HG02884 (cell line): Measurements from ENCODE around the gene RFWD3.
"Not testable (repeated sequence)": the region's sequence is repeated elsewhere in the genome, so short reads cannot be mapped to it uniquely, and the experiment has no call there.

Source experiments
- ATAC-seq: cut with Tn5 transposase; IDR thresholded peaks from one replicate; pipeline ENCODE4 v1.9.1; 2021; ENCODE audit warnings: mild to moderate bottlenecking, moderate library complexity; ENCODE audit not compliant: unreplicated experiment

Gene RFWD3

GRCh38 chr16:74668877-74669276 is 2.2 kb upstream of the RFWD3 start:
- ATAC-seq, result not testable (repeated sequence)

DNA sequence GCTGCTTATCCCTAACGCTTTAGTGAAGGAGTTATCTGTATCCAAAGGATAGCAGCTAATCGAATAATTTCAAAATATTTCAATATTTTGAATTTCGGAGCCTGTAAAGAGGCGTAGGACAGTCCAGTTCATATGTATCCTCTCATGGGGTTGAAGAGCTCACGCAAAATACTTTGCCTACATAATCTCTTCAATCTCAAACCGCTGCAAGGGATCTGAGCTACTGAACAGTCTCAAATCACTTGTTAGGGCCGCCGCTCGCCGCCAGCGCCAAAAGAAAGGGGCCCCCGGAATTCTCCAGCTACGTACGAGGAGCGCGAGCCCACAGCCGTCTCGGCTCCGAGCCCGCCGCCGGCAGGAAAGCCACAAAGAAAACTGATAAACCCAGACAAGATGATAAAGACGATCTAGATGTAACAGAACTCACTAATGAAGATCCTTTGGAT is 601 bp upstream of the RFWD3 start:
- ATAC-seq, result no peak

DNA sequence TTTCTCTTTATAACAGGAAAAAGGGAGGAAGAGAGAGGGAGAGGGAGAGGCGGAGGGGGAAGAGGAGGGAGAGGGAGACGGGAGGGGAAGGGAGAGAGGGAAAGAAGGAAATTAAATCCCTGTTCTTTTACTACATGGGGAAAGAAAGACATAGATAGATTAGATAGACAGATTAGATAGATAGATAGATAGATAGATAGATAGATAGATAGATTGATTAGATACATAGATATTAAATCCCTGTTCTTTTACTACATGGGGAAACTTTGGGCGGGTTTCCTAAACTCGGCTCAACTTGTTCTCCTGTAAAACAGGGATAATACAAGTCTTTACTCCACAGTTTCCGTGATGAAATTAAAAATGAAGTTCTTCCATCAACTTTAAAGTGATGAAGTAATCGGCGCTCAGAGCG is 661 bp downstream of the RFWD3 start:
- no peak for ATAC-seq

DNA sequence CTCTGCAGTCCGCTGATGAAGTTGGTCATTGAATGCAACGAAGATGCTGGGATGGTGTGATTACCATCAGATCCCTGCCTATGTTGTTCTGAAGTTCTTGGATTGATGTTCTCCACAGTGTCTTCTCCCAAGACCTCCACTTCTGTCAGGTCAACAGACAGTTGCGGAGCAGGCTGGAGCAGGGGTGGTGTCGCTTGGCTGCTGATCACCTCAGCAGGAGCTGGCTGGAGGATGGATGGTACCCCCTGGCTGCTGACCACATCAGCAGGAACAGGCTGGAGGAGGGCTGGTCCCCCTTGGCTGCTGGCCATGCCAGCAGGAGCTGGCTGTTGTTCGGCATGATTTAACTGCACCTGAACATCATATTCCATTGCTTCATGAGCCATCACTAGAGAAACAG is 5.6 kb downstream of the RFWD3 start:
- no peak for ATAC-seq

DNA sequence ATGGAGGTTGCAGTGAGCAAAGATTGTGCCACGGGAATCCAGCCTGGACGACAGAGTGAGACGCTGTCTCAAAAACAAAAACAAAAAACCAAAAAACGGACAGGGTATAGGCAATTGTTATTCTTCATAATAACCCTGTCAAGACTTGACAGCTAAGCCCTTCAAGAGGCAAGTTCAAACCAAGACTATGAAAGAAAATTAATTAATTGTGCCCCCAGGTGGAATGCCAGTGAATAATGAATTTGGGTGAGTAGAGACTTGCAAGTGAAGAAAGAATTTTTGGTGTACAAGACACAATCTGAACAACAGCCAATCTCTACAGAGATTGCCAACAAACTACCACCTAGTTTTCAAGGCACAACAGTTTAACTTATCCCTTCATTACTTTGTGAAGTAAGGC is 6.3 kb downstream of the RFWD3 start:
- no peak for ATAC-seq

GRCh38 chr16:74659041-74659440 is 7.6 kb downstream of the RFWD3 start:
- ATAC-seq, result no peak

- ATAC-seq, result no peak
Observed at GRCh38 chr16:74657870-74658642, 8.6 kb downstream of the RFWD3 start.

DNA sequence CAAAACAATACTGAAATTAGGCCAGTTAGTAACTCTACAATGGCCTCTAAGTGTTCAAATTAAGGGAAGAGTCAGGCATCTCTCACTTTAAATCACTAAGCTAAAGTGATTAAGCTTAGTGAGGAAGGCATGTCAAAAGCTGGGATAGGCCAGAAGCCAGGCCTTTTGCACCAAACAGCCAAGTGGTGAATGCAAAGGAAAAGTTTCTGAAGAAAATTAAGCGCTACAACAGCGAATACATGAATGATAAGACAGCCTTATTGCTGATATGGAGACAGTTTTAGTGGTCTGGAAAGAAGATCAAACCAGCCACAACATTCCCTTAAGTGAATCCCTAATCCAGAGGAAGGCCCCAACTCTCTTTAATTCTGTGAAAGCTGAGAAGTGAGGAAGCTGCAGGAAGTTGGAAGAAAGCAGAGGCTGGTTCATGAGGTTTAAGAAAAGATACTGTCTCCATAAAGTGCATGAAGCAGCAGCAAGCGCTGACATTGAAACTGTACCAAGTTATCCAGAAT is 12.1 kb downstream of the RFWD3 start:
- ATAC-seq, result no peak

- ATAC-seq, result not testable (repeated sequence)
Observed at GRCh38 chr16:74652883-74653282, 13.8 kb downstream of the RFWD3 start.

- no peak for ATAC-seq
Observed at GRCh38 chr16:74652249-74652648, 14.4 kb downstream of the RFWD3 start.

GRCh38 chr16:74651841-74652240 is 14.8 kb downstream of the RFWD3 start:
- no peak for ATAC-seq

- ATAC-seq, result no peak
Observed at GRCh38 chr16:74650966-74651567, 15.6 kb downstream of the RFWD3 start.

GRCh38 chr16:74649839-74650504 is 16.7 kb downstream of the RFWD3 start:
- ATAC-seq, result no peak

- no peak for ATAC-seq
Observed at GRCh38 chr16:74641969-74642368, 24.7 kb downstream of the RFWD3 start.

- no peak for ATAC-seq
Observed at GRCh38 chr16:74637742-74638453, 28.8 kb downstream of the RFWD3 start.

- ATAC-seq, result no peak
Observed at GRCh38 chr16:74635303-74635702, 31.4 kb downstream of the RFWD3 start.

- no peak for ATAC-seq
Observed at GRCh38 chr16:74633686-74634085, 33.0 kb downstream of the RFWD3 start.

- ATAC-seq, result no peak
Observed at GRCh38 chr16:74627506-74628220, 39.0 kb downstream of the RFWD3 start.

- no peak for ATAC-seq
Observed at GRCh38 chr16:74626741-74627416, 39.8 kb downstream of the RFWD3 start.
